Suprapubic skin (tissue), 4 donors: ENCODE results near the gene IRF6.

ENCODE experiments used
- CTCF ChIP-seq, 2 donors: fragments of 200-600 bp in 1 of 2; fragments of 450-650 bp in 1 of 2; sonication (generic) in 1 of 2; IDR thresholded peaks; one replicate each; pipeline ENCODE4 v1.5.1; 2016 to 2019; ENCODE audit warnings: antibody characterized with exemption in 2 of 2, mild to moderate bottlenecking in 1 of 2, moderate library complexity in 1 of 2
- EP300 ChIP-seq: sonication (generic); formaldehyde crosslinking; IDR thresholded peaks from one replicate; pipeline ENCODE4 v1.6.1; 2017; ENCODE audit warnings: antibody characterized with exemption
- POLR2A ChIP-seq, 2 donors: fragments of 450-650 bp; IDR thresholded peaks; one replicate each; pipeline ENCODE4 v1.6.1; 2017; ENCODE audit warnings: antibody characterized with exemption in 2 of 2, mild to moderate bottlenecking in 2 of 2, moderate library complexity in 2 of 2
- POLR2AphosphoS5 ChIP-seq, 3 donors: sonication (generic); formaldehyde crosslinking; IDR thresholded peaks; one replicate each; pipeline ENCODE4 v1.6.1; 2017; ENCODE audit warnings: antibody characterized with exemption in 3 of 3

GRCh38 chr1:209742409-209743144, 63.4 kb downstream of the IRF6 start:
- TF ChIP-seq CTCF (IDR thresholded peaks at IDR 0.05) (no peak), POLR2A (IDR thresholded peaks at IDR 0.05) (no peak), POLR2AphosphoS5 (IDR thresholded peaks at IDR 0.05) (no peak), EP300 (no peak)
